GM12878 (cell line): ENCODE results near the gene EPB41L2. TPM values are rescaled to one million over a fixed set of nuclear protein-coding genes. Genes with fewer than 3 reads are reported as not detected.

Experiments
- ATAC-seq: fragments of 200-7000 bp; cut with Tn5 transposase; 3 replicates; pipeline ENCODE4 v1.9.1; 2020; ENCODE audit warnings: mild to moderate bottlenecking, moderate library complexity
- BruUV-seq: library from RNA; stranded (reverse); fragments of 400-500 nt; replicated peaks from 2 replicates; lab custom pipeline; 2021; lab: Mats Ljungman, UMichigan
- CTCF ChIA-PET: fragments of 300-600 bp; sonication (Branson Sonifier 250); formaldehyde crosslinking; extraction: SDS; loops from one replicate; lab custom pipeline; 2021; ENCODE audit warnings: inconsistent platforms; lab: Yijun Ruan, JAX
- POLR2A ChIA-PET: fragments of 350-600 bp; formaldehyde crosslinking; extraction: SDS; loops from one replicate; lab custom pipeline; 2021; ENCODE audit warnings: inconsistent platforms; lab: Charles Lee
- RAD21 ChIA-PET: fragments of 300-600 bp; sonication (Branson Sonifier 250); formaldehyde crosslinking; loops from one replicate; lab custom pipeline; 2023; ENCODE audit warnings: antibody characterized with exemption; ENCODE audit not compliant: unreplicated experiment; lab: Charles Lee
- SMC1A ChIA-PET: fragments of 300-600 bp; sonication (Branson Sonifier 250); formaldehyde crosslinking; loops from one replicate; lab custom pipeline; 2023; ENCODE audit not compliant: unreplicated experiment, uncharacterized antibody; lab: Charles Lee
- DNase-seq: peaks from one replicate; pipeline ENCODE4 v3.0.0-alpha.2; 2011; ENCODE audit warnings: low read depth, low spot score
- FAIRE-seq: peaks from 3 replicates; lab custom pipeline; 2011; peaks lifted over from hg19 to GRCh38; lab: Jason Lieb, UNC
- H2AFZ ChIP-seq: 2 replicates; pipeline ENCODE4 v1.6.0; 2011; ENCODE audit warnings: low read depth, low read length, control low read depth; ENCODE audit not compliant: control insufficient read depth
- H3K27ac ChIP-seq: 2 replicates; pipeline ENCODE4 v1.5.1; 2011; ENCODE audit warnings: control low read depth; ENCODE audit not compliant: control insufficient read depth, insufficient read depth
- H3K27me3 ChIP-seq, 2 experiments: replicated peaks in 1 of 2; 2 replicates each; pipeline versions ENCODE4 v1.6.0 to v1.6.1; 2011; ENCODE audit warnings: low read length in 1 of 2; ENCODE audit not compliant: control insufficient read depth in 2 of 2, insufficient read depth in 2 of 2
- H3K36me3 ChIP-seq, 2 experiments: 2 replicates each; pipeline ENCODE4 v1.5.1; 2011; ENCODE audit warnings: low read length in 1 of 2; ENCODE audit not compliant: control insufficient read depth in 2 of 2, insufficient read depth in 2 of 2
- H3K4me1 ChIP-seq: 2 replicates; pipeline ENCODE4 v1.6.1; 2011; ENCODE audit warnings: mild to moderate bottlenecking, low read length, moderate library complexity, mixed read lengths; ENCODE audit not compliant: control insufficient read depth, insufficient read depth
- H3K4me2 ChIP-seq: 2 replicates; pipeline ENCODE4 v1.6.0; 2011; ENCODE audit warnings: control low read depth; ENCODE audit not compliant: control insufficient read depth, insufficient read depth
- H3K4me3 ChIP-seq: fragments of 200-600 bp; sonication (generic); 2 replicates; pipeline ENCODE4 v1.5.1; 2016
- H3K79me2 ChIP-seq: 2 replicates; pipeline ENCODE4 v1.6.0; 2011; ENCODE audit warnings: low read length; ENCODE audit not compliant: control insufficient read depth, insufficient read depth
- H3K9ac ChIP-seq: 2 replicates; pipeline ENCODE4 v1.8.0; 2011; ENCODE audit warnings: low read length, control low read depth, mixed read lengths; ENCODE audit not compliant: control insufficient read depth, insufficient read depth
- H3K9me3 ChIP-seq: replicated peaks from 3 replicates; pipeline ENCODE4 v1.5.1; 2011; ENCODE audit warnings: mild to moderate bottlenecking, low read length; ENCODE audit not compliant: control insufficient read depth, insufficient read depth
- H4K20me1 ChIP-seq: 2 replicates; pipeline ENCODE4 v1.6.0; 2011; ENCODE audit not compliant: control insufficient read depth, insufficient read depth
- BACH1 ChIP-seq: fragments of 450-650 bp; IDR thresholded peaks from 2 replicates; pipeline ENCODE4 v1.6.1; 2017; ENCODE audit warnings: mild to moderate bottlenecking, borderline replicate concordance
- DPF2 ChIP-seq: fragments of 450-650 bp; IDR thresholded peaks from 2 replicates; pipeline ENCODE4 v1.6.1; 2017; ENCODE audit warnings: mild to moderate bottlenecking
- EP300 ChIP-seq, 2 experiments: fragments of 150-350 bp in 1 of 2; IDR thresholded peaks; 2 replicates each; pipeline ENCODE4 v1.6.1; 2011 to 2012; ENCODE audit warnings: low read depth in 2 of 2, low read length in 2 of 2, borderline replicate concordance in 1 of 2, improper control_type of control experiment in 1 of 2, inconsistent platforms in 1 of 2; ENCODE audit not compliant: control insufficient read depth in 1 of 2
- MTA2 ChIP-seq: fragments of 450-650 bp; IDR thresholded peaks from 2 replicates; pipeline ENCODE4 v1.6.1; 2016; ENCODE audit warnings: low read depth, mild to moderate bottlenecking, moderate library complexity
- POLR2A ChIP-seq: IDR thresholded peaks from 2 replicates; pipeline ENCODE4 v1.6.1; 2011; ENCODE audit warnings: low read depth, mild to moderate bottlenecking, low read length
- PRDM15 ChIP-seq: fragments of 450-650 bp; formaldehyde crosslinking; IDR thresholded peaks from 2 replicates; pipeline ENCODE4 v1.4.0; 2020; ENCODE audit warnings: mild to moderate bottlenecking, moderate library complexity
- RBBP5 ChIP-seq: fragments of 200-600 bp; sonication (generic); conservative IDR thresholded peaks from 2 replicates; pipeline ENCODE4 v1.6.1; 2016
- RELA ChIP-seq: fragments of 450-650 bp; IDR thresholded peaks from 2 replicates; pipeline ENCODE4 v1.8.0; 2014; ENCODE audit warnings: borderline replicate concordance; ENCODE audit not compliant: partially characterized antibody
- RUNX3 ChIP-seq: IDR thresholded peaks from 2 replicates; pipeline ENCODE4 v1.6.1; 2012; ENCODE audit warnings: low read length, inconsistent platforms
- SIX5 ChIP-seq: IDR thresholded peaks from 2 replicates; pipeline ENCODE4 v1.6.1; 2011; ENCODE audit warnings: mild to moderate bottlenecking, low read depth, low read length, moderate library complexity; ENCODE audit not compliant: severe bottlenecking
- TAF1 ChIP-seq: IDR thresholded peaks from 2 replicates; pipeline ENCODE4 v1.6.1; 2011; ENCODE audit warnings: mild to moderate bottlenecking, low read depth, low read length, borderline replicate concordance
- ZBTB33 ChIP-seq: fragments of 450-650 bp; IDR thresholded peaks from 2 replicates; pipeline ENCODE4 v1.6.1; 2017; ENCODE audit warnings: mild to moderate bottlenecking
- ZNF217 ChIP-seq: fragments of 450-650 bp; IDR thresholded peaks from 2 replicates; pipeline ENCODE4 v1.6.1; 2017; ENCODE audit warnings: antibody characterized with exemption, mild to moderate bottlenecking
- ZNF24 ChIP-seq: fragments of 450-650 bp; IDR thresholded peaks from 2 replicates; pipeline ENCODE4 v1.6.1; 2017; ENCODE audit warnings: antibody characterized with exemption, mild to moderate bottlenecking
- WGBS: methylation state at CpG from one replicate; pipeline ENCODE4 v1.1.6; 2016; ENCODE audit warnings: low lambda C conversion rate; ENCODE audit not compliant: insufficient replicate concordance, insufficient coverage; ENCODE audit errors: missing lambda C conversion rate; 5-methylcytosine and 5-hydroxymethylcytosine counted together
- in situ Hi-C: fragments of 300-500 bp; cut with MboI; formaldehyde crosslinking; loops from 9 replicates; pipeline ENCODE4 v1.14.3; 2018; ENCODE audit warnings: mixed read lengths
- intact Hi-C: fragments of 100-400 bp; cut with micrococcal nuclease; formaldehyde crosslinking; loops from one replicate; pipeline ENCODE4 v1.14.2; 2022; ENCODE audit not compliant: unreplicated experiment
- polyA plus RNA-seq, 11 experiments: library from polyadenylated mRNA; depleted of rRNA in 4 of 11; unstranded in 6 of 11; stranded (reverse) in 5 of 11; fragments of >200 nt; fragmentation: Nextera tagmentation in 4 of 11; fragmentation: Illumina TruSeq in 1 of 11; extraction: Ambion mirVana in 4 of 11; extraction: Trizol in 1 of 11; gene quantifications; 1 replicate in 1 of 11; 2 replicates in 10 of 11; pipeline versions ENCODE4 v1.2.1 to v1.2.3, GENCODE V29; 2011 to 2016; ENCODE audit warnings: inconsistent platforms in 2 of 11, missing spikeins in 2 of 11, low read depth in 1 of 11
- total RNA-seq, 4 experiments: library from RNA; depleted of rRNA in 3 of 4; stranded (reverse); fragments of >200 nt in 3 of 4; fragmentation: Illumina TruSeq in 1 of 4; extraction: Trizol in 1 of 4; gene quantifications; 2 replicates each; pipeline versions ENCODE4 v1.2.1 to v1.2.3, GENCODE V29; 2013 to 2021

Gene EPB41L2
- total and polyA plus RNA-seq, 10 of the 15 experiments (the other 5 are each of a cell fraction or from before 2014, with no cell fraction given): 7.4 to 41.6 (median 19.0) TPM

- no peaks in the 10 kb centered on the region for H3K4me1 ChIP-seq
- no peak overlapping the region for H3K27ac ChIP-seq
- 52% methylated on average over 1 of the region's 1 CpG for WGBS
- FAIRE-seq (no peak), ATAC-seq (no peak), DNase-seq (no peak)
- RAD21 ChIA-PET: no interaction called here
- H3K9me3 ChIP-seq: no peaks in the 10 kb centered on the region
- H3K4me2 ChIP-seq: no peak overlapping the region
- no peaks in the 10 kb centered on the region for H4K20me1 ChIP-seq
- no peak overlapping the region for H3K9ac ChIP-seq
- TF ChIP-seq ZBTB33: no peak
- no peak for TF ChIP-seq ZNF217
- no peak for TF ChIP-seq EP300 (IDR thresholded peaks at IDR 0.05; ENCODE audit: borderline replicate concordance in 1 of 2, control insufficient read depth in 1 of 2, low read depth in 2 of 2, low read length in 2 of 2)
- CTCF ChIA-PET: interaction anchor here (1.0 to 1.4 kb wide), 2 partner anchors 9 to 136 kb away, joined by 3 to 6 read pairs; no protein-coding TSS in a partner anchor
- H2AFZ ChIP-seq: no peak overlapping the region
- H3K27me3 ChIP-seq: no peaks in the 10 kb centered on the region
- no peaks in the 10 kb centered on the region for H3K79me2 ChIP-seq
- in situ Hi-C loops (no loop called here), intact Hi-C loops (no loop called here)
- H3K36me3 ChIP-seq: no peaks in the 10 kb centered on the region
- no peak overlapping the region for H3K4me3 ChIP-seq
- SMC1A ChIA-PET: interaction anchor here (1.7 kb wide), 1 partner anchor 517 kb away, joined by 3 read pairs; no protein-coding TSS in a partner anchor
- POLR2A ChIA-PET: no interaction called here
- no TSS peak for BruUV-seq
Measured at GRCh38 chr6:130833569-130833968, 229.5 kb downstream of the EPB41L2 start.

GRCh38 chr6:130831607-130832006 is 231.4 kb downstream of the EPB41L2 start:
- Histone ChIP-seq H3K36me3 (no peaks in the 10 kb centered on the region), H3K9me3 (no peaks in the 10 kb centered on the region), H3K27ac (no peak overlapping the region), H3K4me1 (no peaks in the 10 kb centered on the region), H3K4me2 (no peak overlapping the region), H3K9ac (no peak overlapping the region), H3K27me3 (no peaks in the 10 kb centered on the region), H2AFZ (no peak overlapping the region), H4K20me1 (no peaks in the 10 kb centered on the region), H3K79me2 (no peaks in the 10 kb centered on the region), H3K4me3 (no peak overlapping the region)
- no TSS peak for BruUV-seq
- ATAC-seq: no peak
- RAD21 ChIA-PET: no interaction called here
- CTCF ChIA-PET: interaction anchor here (0.7 kb wide), 1 partner anchor 12 kb away, joined by 3 read pairs; no protein-coding TSS in a partner anchor
- FAIRE-seq: no peak
- in situ Hi-C loops (no loop called here), intact Hi-C loops (no loop called here)
- WGBS: 73% methylated on average over 5 of the region's 5 CpGs
- POLR2A ChIA-PET: no interaction called here
- DNase-seq: no peak
- SMC1A ChIA-PET: no interaction called here
- no peak for TF ChIP-seq DPF2
- no peak for TF ChIP-seq RBBP5
- no peak for TF ChIP-seq MTA2
- no peak for TF ChIP-seq ZNF24
- TF ChIP-seq BACH1: no peak
- TF ChIP-seq TAF1: no peak
- no peak for TF ChIP-seq POLR2A
- no peak for TF ChIP-seq RELA
- TF ChIP-seq SIX5: no peak
- no peak for TF ChIP-seq PRDM15 (CRISPR knock-in tag)
- TF ChIP-seq RUNX3: no peak
